Testis (tissue), 3 donors: ENCODE measurements around the gene SRSF6. TPM values are rescaled to one million over a fixed set of nuclear protein-coding genes. Genes with fewer than 3 reads are reported as not detected.

Experiments used
- DNase-seq: peaks from one replicate; pipeline ENCODE4 v3.0.0-alpha.2; 2019
- H3K27ac ChIP-seq, 2 donors: fragments of 200-600 bp; sonication (generic); one replicate each; pipeline ENCODE4 v1.5.1; 2019
- H3K27me3 ChIP-seq: fragments of 200-600 bp; sonication (generic); one replicate; pipeline ENCODE4 v1.5.1; 2019
- H3K36me3 ChIP-seq: fragments of 200-600 bp; sonication (generic); one replicate; pipeline ENCODE4 v1.5.1; 2017; ENCODE audit warnings: low read depth; ENCODE audit errors: missing control alignments
- H3K4me1 ChIP-seq: fragments of 200-600 bp; sonication (generic); one replicate; pipeline ENCODE4 v1.5.1; 2019
- H3K4me3 ChIP-seq, 2 donors: fragments of 200-600 bp; sonication (generic); one replicate each; pipeline ENCODE4 v1.5.1; 2017 to 2019
- H3K9me3 ChIP-seq: fragments of 200-600 bp; sonication (generic); one replicate; pipeline ENCODE4 v1.5.1; 2017
- CTCF ChIP-seq, 3 experiments: fragments of 450-650 bp in 2 of 3; fragments of 200-600 bp in 1 of 3; sonication (generic) in 1 of 3; IDR thresholded peaks; one replicate each; pipeline ENCODE4 v1.5.1; 2016 to 2019; ENCODE audit warnings: antibody characterized with exemption in 3 of 3, mild to moderate bottlenecking in 2 of 3, moderate library complexity in 1 of 3
- POLR2A ChIP-seq: fragments of 450-650 bp; IDR thresholded peaks from one replicate; pipeline ENCODE4 v1.6.1; 2017; ENCODE audit warnings: antibody characterized with exemption, mild to moderate bottlenecking, moderate library complexity
- WGBS, 2 donors: methylation state at CpG; one replicate each; pipeline ENCODE4 v1.1.5; 2018; 5-methylcytosine and 5-hydroxymethylcytosine counted together
- intact Hi-C: fragments of 100-400 bp; cut with DNase I; formaldehyde crosslinking; loops from one replicate; pipeline ENCODE4 v1.15.1; 2023; ENCODE audit warnings: low total_unique reads
- polyA plus RNA-seq: library from polyadenylated mRNA; stranded (reverse); fragments of 350-450 nt; fragmentation: Illumina TruSeq; extraction: RNeasy Lipid Tissue Mini Kit (QIAGEN cat#74804); gene quantifications from one replicate; pipeline ENCODE4 v1.2.3, GENCODE V29; 2014; ENCODE audit warnings: low read depth, low replicate concordance; ENCODE audit not compliant: insufficient read depth
- total RNA-seq, 2 donors: library from RNA; depleted of rRNA; stranded (reverse); fragments of >200 nt; gene quantifications; one replicate each; pipeline ENCODE4 v1.2.3, GENCODE V29; 2016

Gene SRSF6
- total and polyA plus RNA-seq, 3 donors from 2014 or later, result 90.4 to 127 (median 100.0) TPM

DNA sequence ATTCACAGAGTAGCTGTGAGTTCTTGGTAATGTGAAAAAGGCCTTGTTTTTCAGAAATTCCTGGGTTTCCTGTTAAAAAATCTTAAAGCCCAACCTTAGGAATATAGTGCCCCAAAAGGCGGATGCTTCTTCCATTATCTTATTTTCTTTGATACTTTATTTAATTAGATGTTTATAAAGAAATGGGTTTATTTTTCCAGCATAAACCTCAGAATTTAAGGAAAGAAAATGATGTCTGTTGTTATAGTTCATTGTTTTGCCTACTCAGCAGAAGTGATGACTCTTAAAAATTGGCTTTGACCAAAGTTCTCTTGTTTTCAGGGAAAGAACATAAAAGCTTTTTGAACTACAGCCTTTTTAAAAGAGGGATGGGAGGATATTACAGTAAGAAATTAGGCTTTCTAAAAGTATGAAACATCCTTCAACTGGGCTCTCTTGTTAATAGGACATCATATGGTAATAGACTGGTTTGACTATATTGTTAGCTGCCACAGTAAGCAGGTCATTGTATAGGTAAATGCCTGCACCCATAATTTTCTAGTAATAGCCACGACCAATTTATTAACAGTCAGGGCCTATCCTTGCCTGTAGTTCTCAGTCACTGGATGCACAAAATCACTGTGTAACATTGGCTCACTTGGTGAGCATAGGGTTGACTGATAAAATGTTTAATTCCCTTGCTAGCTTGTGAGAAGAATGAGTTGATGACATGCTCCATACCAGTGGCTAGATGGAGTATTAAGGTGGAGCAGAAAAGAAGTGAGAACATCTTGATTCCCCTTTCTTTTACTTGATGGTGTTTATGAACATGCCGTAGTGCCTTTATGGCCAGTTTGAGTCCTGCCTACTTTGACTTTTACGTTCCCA lies 5.2 kb downstream of the SRSF6 start:
- DNase-seq, result no peak
- intact Hi-C loops, result no loop called here
- Histone ChIP-seq H3K36me3 (no peaks in the 10 kb centered on the region), H3K27me3 (no peaks in the 10 kb centered on the region), H3K4me3 (no peak overlapping the region), H3K4me1 (peaks cover 11% of the 10 kb centered on the region), H3K27ac (no peak overlapping the region), H3K9me3 (no peaks in the 10 kb centered on the region)
- TF ChIP-seq POLR2A (no peak), CTCF (IDR thresholded peaks at IDR 0.05) (no peak)
- WGBS, 2 donors, result 87 to 91% methylated on average over 4 of the region's 4 CpGs

DNA sequence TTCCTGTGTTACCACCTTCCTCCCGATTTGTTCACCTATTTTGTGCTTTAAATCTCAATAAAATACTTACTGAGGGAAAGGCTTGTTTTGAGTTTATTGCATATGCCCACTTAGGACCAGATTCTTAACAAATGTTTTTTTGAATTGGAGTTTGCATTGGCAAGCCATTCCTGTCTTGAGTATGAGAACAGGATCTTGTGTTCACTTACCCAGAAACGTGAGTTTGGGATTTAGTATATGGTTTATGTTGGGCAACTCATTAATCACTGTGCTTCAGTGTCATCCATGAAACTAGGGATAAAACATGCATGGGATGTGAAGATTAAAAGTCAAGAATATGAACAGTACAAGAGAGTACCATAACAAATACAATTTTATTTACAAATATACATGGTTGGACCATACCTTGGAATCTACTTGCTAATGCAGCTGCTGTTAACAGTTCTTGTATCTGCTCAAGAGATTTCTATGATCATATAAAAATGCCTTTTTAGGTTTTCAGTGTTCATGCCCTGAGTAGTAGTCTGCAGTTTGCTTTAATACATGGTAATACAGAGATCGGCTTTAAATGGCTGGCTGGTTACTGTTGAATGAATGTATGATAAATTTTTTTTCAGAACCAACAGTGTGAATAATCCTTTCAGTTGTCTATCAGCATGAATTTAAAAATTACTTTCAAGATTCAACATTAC lies 6.0 kb downstream of the SRSF6 start:
- 73 to 76% methylated on average over 3 of the region's 3 CpGs for WGBS, 2 donors
- H3K4me3 ChIP-seq, result no peak overlapping the region
- no peak for DNase-seq

GRCh38 chr20:43464219-43464790 lies 6.6 kb downstream of the SRSF6 start:
- intact Hi-C loops, result no loop called here

More for the DNA sequence above, 6.0 kb downstream of the SRSF6 start:
- H3K27me3 ChIP-seq, result no peaks in the 10 kb centered on the region
- TF ChIP-seq POLR2A (no peak), CTCF (IDR thresholded peaks at IDR 0.05) (no peak)
- intact Hi-C loops, result no loop called here
- H3K27ac ChIP-seq, result no peak overlapping the region
- H3K36me3 ChIP-seq, result no peaks in the 10 kb centered on the region
- peaks cover 11% of the 10 kb centered on the region for H3K4me1 ChIP-seq
- no peaks in the 10 kb centered on the region for H3K9me3 ChIP-seq

GRCh38 chr20:43465625-43465943 lies 7.9 kb downstream of the SRSF6 start:
- Histone ChIP-seq H3K4me3 (no peak overlapping the region), H3K4me1 (peaks cover 3% of the 10 kb centered on the region), H3K27me3 (no peaks in the 10 kb centered on the region), H3K9me3 (no peaks in the 10 kb centered on the region), H3K36me3 (no peaks in the 10 kb centered on the region), H3K27ac (no peak overlapping the region)
- intact Hi-C loops, result no loop called here
- WGBS, 2 donors, result 92 to 100% methylated on average over 2 of the region's 2 CpGs
- TF ChIP-seq CTCF (IDR thresholded peaks at IDR 0.05) (no peak), POLR2A (no peak)
- DNase-seq, result no peak

More at GRCh38 chr20:43464219-43464790, 6.6 kb downstream of the SRSF6 start:
- Histone ChIP-seq H3K27ac (no peak overlapping the region), H3K27me3 (no peaks in the 10 kb centered on the region), H3K4me1 (peaks cover 8% of the 10 kb centered on the region), H3K36me3 (no peaks in the 10 kb centered on the region), H3K9me3 (no peaks in the 10 kb centered on the region), H3K4me3 (no peak overlapping the region)
- TF ChIP-seq POLR2A (no peak), CTCF (IDR thresholded peaks at IDR 0.05) (no peak)
- no peak for DNase-seq
- 90 to 93% methylated on average over 9 of the region's 9 CpGs for WGBS, 2 donors
